Measurements from ENCODE around the gene CPM. TPM values are rescaled to one million over a fixed set of nuclear protein-coding genes. Genes with fewer than 3 reads are reported as not detected.

Gene CPM
- total and polyA plus RNA-seq, 2 donors (not counting 3 experiments of a cell fraction or from before 2014, with no cell fraction given), result not detected

GRCh38 chr12:68899251-68899771, 33.7 kb downstream of the CPM start:
- H3K4me1 ChIP-seq (ENCODE audit: control insufficient read depth, extremely low read depth, insufficient read depth, low read length), result no peaks in the 10 kb centered on the region
- dilution Hi-C loops (cut with MboI; ENCODE audit: extremely low pct_ligation_motif_present, low sequenced_read_pairs), result no loop called here
- no peaks in the 10 kb centered on the region for H4K20me1 ChIP-seq (replicated peaks; ENCODE audit: control insufficient read depth, extremely low read depth, insufficient read depth, low read length)
- no peak overlapping the region for H2AFZ ChIP-seq (ENCODE audit: low read depth, low read length)
- no peaks in the 10 kb centered on the region for H3K9me3 ChIP-seq (replicated peaks; ENCODE audit: control insufficient read depth, insufficient read depth, low read length)
- DNase-seq (ENCODE audit: low read depth, low spot score) (no peak), FAIRE-seq (no peak)
- peaks cover 2 to 10% of the 10 kb centered on the region in 2 experiments for H3K27me3 ChIP-seq (ENCODE audit: control insufficient read depth in 2 of 2, insufficient read depth in 2 of 2, low read length in 2 of 2)
- TF ChIP-seq POLR2AphosphoS5 (IDR thresholded peaks at IDR 0.05; ENCODE audit: insufficient read depth, low read depth, low read length), result no peak
- no peak for TF ChIP-seq FOS (IDR thresholded peaks at IDR 0.05; ENCODE audit: borderline replicate concordance, insufficient read depth, low read length)
- no peak for TF ChIP-seq EZH2 (IDR thresholded peaks at IDR 0.05; ENCODE audit: borderline replicate concordance, low read depth, low read length, severe bottlenecking)
- no peak for TF ChIP-seq CTCF (IDR thresholded peaks at IDR 0.05; ENCODE audit: extremely low read depth in 1 of 2, insufficient read depth in 1 of 2, low read depth in 1 of 2, low read length in 2 of 2)
- TF ChIP-seq MYC (IDR thresholded peaks at IDR 0.05; ENCODE audit: low read depth, low read length), result no peak
- no peaks in the 10 kb centered on the region for H3K36me3 ChIP-seq (ENCODE audit: control insufficient read depth in 2 of 2, extremely low read depth in 1 of 2, insufficient read depth in 2 of 2, low read length in 2 of 2)
- ChIA-PET POLR2A (no interaction called here), CTCF (interaction anchor here (1.1 to 1.3 kb wide), 2 partner anchors 171 to 255 kb away, joined by 3 read pairs; no protein-coding TSS in a partner anchor)
- no peak overlapping the region for H3K4me3 ChIP-seq (replicated peaks in 1 of 3; ENCODE audit: insufficient read depth in 1 of 3, low read depth in 1 of 3, low read length in 3 of 3)
- H3K27ac ChIP-seq (ENCODE audit: insufficient read depth, low read depth, low read length), result no peak overlapping the region
- H3K9ac ChIP-seq (replicated peaks; ENCODE audit: extremely low read depth, insufficient read depth, low read length), result no peak overlapping the region
- no peaks in the 10 kb centered on the region for H3K9me1 ChIP-seq (replicated peaks; ENCODE audit: control insufficient read depth, extremely low read depth, insufficient read depth, low read length)
- BruUV-seq (replicated peaks), result no TSS peak
- intact Hi-C loops (cut with micrococcal nuclease), result no loop called here
- H3K79me2 ChIP-seq (ENCODE audit: control insufficient read depth, insufficient read depth, low read length), result no peaks in the 10 kb centered on the region
- H3K4me2 ChIP-seq (ENCODE audit: insufficient read depth, low read length), result no peak overlapping the region
